ENCODE data around the gene FTSJ3.
A peak's percentile ranks its signal among the peaks of the same experiment; 100 is the strongest.

The FTSJ3 gene

DNA sequence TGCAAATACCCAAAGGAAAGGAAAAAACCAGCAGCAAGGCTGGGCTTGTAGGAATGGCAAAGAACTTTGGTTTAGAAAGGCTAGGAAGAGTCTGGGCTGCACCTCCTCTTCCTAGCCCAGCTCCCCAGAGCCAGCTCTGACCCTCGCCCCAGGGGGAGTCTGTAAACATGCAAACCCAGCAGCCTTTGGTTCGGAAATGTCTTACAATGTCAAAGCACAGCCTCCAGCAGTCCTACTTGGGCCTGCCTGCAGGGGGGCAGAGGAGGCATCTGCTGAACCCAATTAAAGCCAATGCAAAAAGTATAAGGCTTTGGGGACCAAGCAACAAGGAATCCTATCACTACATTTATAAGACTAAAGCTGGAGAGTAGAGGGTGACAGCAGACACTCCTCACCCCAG, 5.0 kb upstream of the FTSJ3 start:
- Histone ChIP-seq H3K9ac (ENCODE audit: low read depth, low read length) (no peak overlapping the region), H3K4me3 (ENCODE audit: low read depth, low read length) (no peak overlapping the region), H3K36me3 (ENCODE audit: control insufficient read depth, insufficient read depth, low read length) (peaks cover 52% of the 10 kb centered on the region)

DNA sequence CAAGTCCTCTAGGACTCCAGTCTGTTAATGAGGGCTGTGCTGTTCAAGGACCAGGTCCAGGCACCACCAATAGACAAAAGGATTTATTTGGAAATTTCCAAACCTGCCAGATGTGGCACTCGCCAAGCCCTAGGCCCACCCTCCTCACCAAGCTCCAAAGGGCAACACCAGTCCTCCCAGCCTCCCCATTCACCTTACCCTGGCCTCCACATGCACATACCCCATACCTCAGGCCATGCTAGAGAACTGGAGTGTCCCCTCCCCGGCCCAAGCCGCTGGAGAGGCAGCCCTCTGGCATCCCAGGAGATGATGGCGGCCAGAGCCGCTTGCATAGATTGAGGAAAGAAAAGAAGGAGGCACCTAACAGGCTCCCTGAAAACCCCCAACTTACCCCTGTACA, 4.6 kb upstream of the FTSJ3 start:
- Histone ChIP-seq H3K27me3 (ENCODE audit: control insufficient read depth, insufficient read depth, low read length) (no peaks in the 10 kb centered on the region), H3K4me1 (ENCODE audit: control insufficient read depth, insufficient read depth, low read length) (peaks cover 3% of the 10 kb centered on the region), H3K9me3 (ENCODE audit: control insufficient read depth, insufficient read depth, low read length) (no peaks in the 10 kb centered on the region), H3K4me3 (ENCODE audit: low read depth, low read length) (no peak overlapping the region), H3K36me3 (ENCODE audit: control insufficient read depth, insufficient read depth, low read length) (peaks cover 52% of the 10 kb centered on the region), H3K9ac (ENCODE audit: low read depth, low read length) (no peak overlapping the region)

More for the DNA sequence above, 5.0 kb upstream of the FTSJ3 start:
- Histone ChIP-seq H3K27me3 (ENCODE audit: control insufficient read depth, insufficient read depth, low read length) (no peaks in the 10 kb centered on the region), H3K4me1 (ENCODE audit: control insufficient read depth, insufficient read depth, low read length) (peaks cover 3% of the 10 kb centered on the region), H3K9me3 (ENCODE audit: control insufficient read depth, insufficient read depth, low read length) (no peaks in the 10 kb centered on the region)

DNA sequence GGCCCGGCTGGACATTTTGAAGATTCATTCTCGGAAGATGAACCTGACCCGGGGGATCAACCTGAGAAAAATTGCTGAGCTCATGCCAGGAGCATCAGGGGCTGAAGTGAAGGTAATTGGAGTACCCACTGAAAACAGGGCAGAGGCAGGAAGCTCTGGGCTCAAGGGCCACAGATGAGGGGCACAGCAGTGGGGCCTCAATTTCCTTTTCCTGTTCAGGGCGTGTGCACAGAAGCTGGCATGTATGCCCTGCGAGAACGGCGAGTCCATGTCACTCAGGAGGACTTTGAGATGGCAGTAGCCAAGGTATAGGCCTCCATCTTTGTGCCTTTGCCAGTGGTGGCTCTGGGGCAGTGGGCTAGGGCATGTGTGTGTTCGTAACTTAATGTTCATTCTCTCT, 4.0 kb upstream of the FTSJ3 start:
- no peaks in the 10 kb centered on the region for H3K9me3 ChIP-seq (ENCODE audit: control insufficient read depth, insufficient read depth, low read length)
- no peak overlapping the region for H3K9ac ChIP-seq (ENCODE audit: low read depth, low read length)
- H3K4me1 ChIP-seq (ENCODE audit: control insufficient read depth, insufficient read depth, low read length): peaks cover 3% of the 10 kb centered on the region
- H3K4me3 ChIP-seq (ENCODE audit: low read depth, low read length): no peak overlapping the region
- no peaks in the 10 kb centered on the region for H3K27me3 ChIP-seq (ENCODE audit: control insufficient read depth, insufficient read depth, low read length)
- H3K36me3 ChIP-seq (ENCODE audit: control insufficient read depth, insufficient read depth, low read length): peaks cover 50% of the 10 kb centered on the region

DNA sequence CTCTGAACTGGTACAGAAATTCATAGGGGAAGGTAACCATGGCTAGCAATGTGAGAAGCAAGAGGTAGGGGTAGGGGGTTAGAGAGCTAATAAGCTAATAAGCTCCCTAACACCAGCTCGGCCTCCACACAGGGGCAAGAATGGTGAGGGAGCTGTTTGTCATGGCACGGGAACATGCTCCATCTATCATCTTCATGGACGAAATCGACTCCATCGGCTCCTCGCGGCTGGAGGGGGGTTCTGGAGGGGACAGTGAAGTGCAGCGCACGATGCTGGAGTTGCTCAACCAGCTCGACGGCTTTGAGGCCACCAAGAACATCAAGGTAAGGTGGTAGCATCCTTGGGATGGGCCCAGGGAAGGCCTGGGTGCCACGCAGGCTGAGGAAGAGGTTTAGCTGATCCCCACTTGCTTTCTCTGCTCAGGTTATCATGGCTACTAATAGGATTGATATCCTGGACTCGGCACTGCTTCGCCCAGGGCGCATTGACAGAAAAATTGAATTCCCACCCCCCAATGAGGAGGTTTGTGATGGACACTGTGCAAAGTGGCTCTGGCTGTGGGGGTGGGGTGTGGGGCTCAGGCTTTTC, 3.5 kb upstream of the FTSJ3 start:
- H3K4me1 ChIP-seq (ENCODE audit: control insufficient read depth, insufficient read depth, low read length): peaks cover 3% of the 10 kb centered on the region

DNA sequence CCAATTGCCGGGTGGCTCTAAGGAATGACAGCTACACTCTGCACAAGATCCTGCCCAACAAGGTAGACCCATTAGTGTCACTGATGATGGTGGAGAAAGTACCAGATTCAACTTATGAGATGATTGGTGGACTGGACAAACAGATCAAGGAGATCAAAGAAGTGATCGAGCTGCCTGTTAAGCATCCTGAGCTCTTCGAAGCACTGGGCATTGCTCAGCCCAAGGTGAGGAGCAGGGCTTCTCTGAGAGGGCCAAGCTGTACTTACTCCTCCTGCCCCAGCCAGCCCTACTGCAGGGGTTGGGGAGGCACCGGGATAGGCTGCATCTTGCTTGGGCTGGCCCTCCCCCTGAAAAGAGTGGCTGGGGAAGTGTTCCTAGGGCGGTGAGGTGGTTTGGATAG, 2.8 kb upstream of the FTSJ3 start:
- H3K4me1 ChIP-seq (ENCODE audit: control insufficient read depth, insufficient read depth, low read length): peaks cover 3% of the 10 kb centered on the region
- H3K27me3 ChIP-seq (ENCODE audit: control insufficient read depth, insufficient read depth, low read length): no peaks in the 10 kb centered on the region
- H3K36me3 ChIP-seq (ENCODE audit: control insufficient read depth, insufficient read depth, low read length): peaks cover 54% of the 10 kb centered on the region
- H3K9me3 ChIP-seq (ENCODE audit: control insufficient read depth, insufficient read depth, low read length): no peaks in the 10 kb centered on the region
- H3K9ac ChIP-seq (ENCODE audit: low read depth, low read length): no peak overlapping the region
- H3K4me3 ChIP-seq (ENCODE audit: low read depth, low read length): no peak overlapping the region

More for the DNA sequence above, 3.5 kb upstream of the FTSJ3 start:
- Histone ChIP-seq H3K9me3 (ENCODE audit: control insufficient read depth, insufficient read depth, low read length) (no peaks in the 10 kb centered on the region), H3K4me3 (ENCODE audit: low read depth, low read length) (no peak overlapping the region), H3K36me3 (ENCODE audit: control insufficient read depth, insufficient read depth, low read length) (peaks cover 50% of the 10 kb centered on the region), H3K27me3 (ENCODE audit: control insufficient read depth, insufficient read depth, low read length) (no peaks in the 10 kb centered on the region), H3K9ac (ENCODE audit: low read depth, low read length) (no peak overlapping the region)

DNA sequence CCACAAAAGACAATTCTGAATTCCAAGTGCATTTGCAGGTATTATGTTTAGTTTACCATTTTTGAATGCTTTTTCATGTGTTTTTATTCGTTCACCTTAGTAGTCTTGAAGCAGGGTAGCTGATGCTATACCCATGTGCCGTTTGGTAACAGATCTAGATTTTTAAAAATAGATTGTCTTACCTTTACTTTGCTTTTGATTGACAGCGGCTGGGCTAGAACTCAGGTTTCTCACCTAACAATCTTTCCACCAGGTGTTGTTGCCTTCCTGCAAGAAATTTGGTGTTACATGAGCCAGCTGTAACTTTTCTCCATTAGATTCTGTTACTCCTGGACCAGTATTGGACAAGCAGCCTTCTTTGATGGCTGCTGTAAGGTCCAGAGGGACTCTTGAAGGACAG, 1.5 kb upstream of the FTSJ3 start:
- peaks cover 3% of the 10 kb centered on the region for H3K4me1 ChIP-seq (ENCODE audit: control insufficient read depth, insufficient read depth, low read length)
- H3K9ac ChIP-seq (ENCODE audit: low read depth, low read length): no peak overlapping the region
- peaks cover 60% of the 10 kb centered on the region for H3K36me3 ChIP-seq (ENCODE audit: control insufficient read depth, insufficient read depth, low read length)
- H3K27me3 ChIP-seq (ENCODE audit: control insufficient read depth, insufficient read depth, low read length): no peaks in the 10 kb centered on the region
- peak overlapping the region; percentile 96 for H3K4me3 ChIP-seq (ENCODE audit: low read depth, low read length)
- no peaks in the 10 kb centered on the region for H3K9me3 ChIP-seq (ENCODE audit: control insufficient read depth, insufficient read depth, low read length)

DNA sequence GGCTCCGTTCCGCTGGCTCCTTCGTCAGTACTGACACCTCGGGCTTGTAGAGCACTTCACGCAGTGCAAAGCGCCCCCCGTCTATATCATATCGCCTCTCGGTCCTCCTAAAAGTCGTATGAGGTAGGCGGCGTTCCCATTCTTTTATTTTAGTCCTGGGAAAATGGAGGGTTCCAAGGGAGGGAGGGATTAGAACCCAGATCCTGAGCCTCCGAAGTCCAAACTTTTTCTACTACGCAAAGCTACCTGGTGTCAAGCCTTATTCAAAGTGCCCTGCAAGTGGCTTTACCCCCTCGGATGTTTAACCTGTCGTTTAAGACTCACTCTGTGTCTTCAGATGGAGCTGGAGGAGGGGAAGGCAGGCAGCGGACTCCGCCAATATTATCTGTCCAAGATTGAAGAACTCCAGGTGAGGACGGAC, 348 bp upstream of the FTSJ3 start:
- H3K4me3 ChIP-seq (ENCODE audit: low read depth, low read length): peak overlapping the region; percentile 96
- H3K4me1 ChIP-seq (ENCODE audit: control insufficient read depth, insufficient read depth, low read length): peaks cover 3% of the 10 kb centered on the region
- H3K27me3 ChIP-seq (ENCODE audit: control insufficient read depth, insufficient read depth, low read length): no peaks in the 10 kb centered on the region
- H3K9me3 ChIP-seq (ENCODE audit: control insufficient read depth, insufficient read depth, low read length): no peaks in the 10 kb centered on the region
- H3K9ac ChIP-seq (ENCODE audit: low read depth, low read length): peak overlapping the region; percentile 94
- H3K36me3 ChIP-seq (ENCODE audit: control insufficient read depth, insufficient read depth, low read length): peaks cover 55% of the 10 kb centered on the region

DNA sequence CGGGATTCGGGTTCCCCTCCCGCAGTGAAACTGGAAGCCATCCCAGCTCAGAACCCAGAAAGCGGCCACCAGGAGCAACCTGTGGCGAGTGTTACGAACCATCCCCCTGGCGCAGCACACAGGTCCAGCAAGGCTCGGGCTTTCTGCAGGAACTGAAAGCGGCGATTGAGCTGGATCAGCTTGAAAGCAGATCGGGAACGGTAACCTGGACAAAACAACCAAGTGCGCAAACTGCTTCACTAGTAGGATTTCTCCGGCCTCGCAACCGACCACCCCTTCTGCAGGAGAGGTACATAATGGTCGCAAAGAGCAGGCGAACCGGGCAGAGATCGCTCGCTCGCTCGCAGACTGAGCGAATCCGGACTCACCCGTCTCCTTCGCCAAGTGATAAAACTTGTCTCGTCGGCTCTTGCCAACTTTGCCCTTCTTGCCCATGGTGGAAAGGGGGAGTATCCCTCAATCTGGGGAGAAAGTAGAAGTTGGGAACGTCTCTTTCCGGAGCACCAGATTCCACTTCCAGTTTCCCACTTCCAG, 928 bp downstream of the FTSJ3 start:
- Histone ChIP-seq H3K27me3 (ENCODE audit: control insufficient read depth, insufficient read depth, low read length) (no peaks in the 10 kb centered on the region), H3K9ac (ENCODE audit: low read depth, low read length) (peak overlapping the region; percentile 94), H3K9me3 (ENCODE audit: control insufficient read depth, insufficient read depth, low read length) (no peaks in the 10 kb centered on the region), H3K36me3 (ENCODE audit: control insufficient read depth, insufficient read depth, low read length) (peaks cover 53% of the 10 kb centered on the region), H3K4me1 (ENCODE audit: control insufficient read depth, insufficient read depth, low read length) (peaks cover 3% of the 10 kb centered on the region), H3K4me3 (ENCODE audit: low read depth, low read length) (peak overlapping the region; percentile 96)

DNA sequence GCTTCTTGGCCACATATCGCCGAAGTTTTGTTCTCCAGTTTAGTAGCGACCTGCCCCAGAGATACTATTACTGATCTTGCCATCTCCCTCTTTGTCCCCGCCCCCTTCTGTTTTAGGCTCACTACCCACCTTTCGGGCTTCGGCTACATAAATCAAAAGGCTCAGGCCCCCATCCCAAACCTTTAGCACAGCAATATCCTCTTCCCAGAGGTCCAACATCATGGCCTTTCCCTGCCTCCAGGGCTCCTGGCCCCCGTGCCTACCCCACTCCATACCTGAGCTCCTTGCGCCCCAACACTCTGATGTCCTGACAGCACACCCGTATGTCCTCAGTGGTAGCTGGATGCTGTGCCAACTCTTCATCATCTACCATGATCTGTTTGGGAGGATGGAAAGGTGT, 3.1 kb downstream of the FTSJ3 start:
- peaks cover 3% of the 10 kb centered on the region for H3K4me1 ChIP-seq (ENCODE audit: control insufficient read depth, insufficient read depth, low read length)
- H3K27me3 ChIP-seq (ENCODE audit: control insufficient read depth, insufficient read depth, low read length): no peaks in the 10 kb centered on the region
- H3K9me3 ChIP-seq (ENCODE audit: control insufficient read depth, insufficient read depth, low read length): no peaks in the 10 kb centered on the region
- peaks cover 46% of the 10 kb centered on the region for H3K36me3 ChIP-seq (ENCODE audit: control insufficient read depth, insufficient read depth, low read length)
- H3K4me3 ChIP-seq (ENCODE audit: low read depth, low read length): no peak overlapping the region
- no peak overlapping the region for H3K9ac ChIP-seq (ENCODE audit: low read depth, low read length)

DNA sequence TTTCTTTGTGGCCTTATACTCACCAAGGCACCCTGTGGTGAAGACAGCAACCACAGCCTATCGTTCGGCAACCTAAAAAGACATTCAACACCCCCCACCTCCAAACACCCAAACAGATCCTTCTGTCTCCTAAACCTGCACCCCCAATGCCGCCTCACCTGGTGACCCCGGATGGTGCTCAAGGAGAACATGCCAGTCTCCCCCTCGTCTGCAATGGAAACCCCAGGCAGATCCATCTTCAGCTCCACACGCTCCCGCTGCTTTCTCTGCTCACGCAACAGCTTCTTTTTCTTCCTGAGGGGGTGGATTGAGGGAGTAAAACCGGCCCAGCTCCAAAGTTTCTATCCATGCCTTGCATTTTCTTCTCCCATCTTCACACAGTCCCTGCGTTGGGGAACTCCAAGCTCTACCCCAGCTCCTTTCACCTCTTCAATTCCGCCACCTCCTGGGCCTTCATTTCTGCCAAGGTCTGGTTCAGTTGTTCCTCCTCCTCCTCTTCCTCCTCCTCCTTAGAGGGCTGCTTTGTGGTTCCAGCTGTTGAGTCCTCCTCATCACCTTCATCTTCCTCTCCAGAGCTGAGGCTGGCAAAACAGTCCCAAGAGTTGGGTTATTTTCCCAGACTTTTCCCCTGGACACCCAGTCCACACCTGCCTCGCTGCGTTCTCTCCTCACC, 3.7 kb downstream of the FTSJ3 start:
- no peaks in the 10 kb centered on the region for H3K9me3 ChIP-seq (ENCODE audit: control insufficient read depth, insufficient read depth, low read length)
- H3K4me3 ChIP-seq (ENCODE audit: low read depth, low read length): no peak overlapping the region
- no peaks in the 10 kb centered on the region for H3K27me3 ChIP-seq (ENCODE audit: control insufficient read depth, insufficient read depth, low read length)
- H3K9ac ChIP-seq (ENCODE audit: low read depth, low read length): no peak overlapping the region
- peaks cover 3% of the 10 kb centered on the region for H3K4me1 ChIP-seq (ENCODE audit: control insufficient read depth, insufficient read depth, low read length)
- peaks cover 49% of the 10 kb centered on the region for H3K36me3 ChIP-seq (ENCODE audit: control insufficient read depth, insufficient read depth, low read length)

DNA sequence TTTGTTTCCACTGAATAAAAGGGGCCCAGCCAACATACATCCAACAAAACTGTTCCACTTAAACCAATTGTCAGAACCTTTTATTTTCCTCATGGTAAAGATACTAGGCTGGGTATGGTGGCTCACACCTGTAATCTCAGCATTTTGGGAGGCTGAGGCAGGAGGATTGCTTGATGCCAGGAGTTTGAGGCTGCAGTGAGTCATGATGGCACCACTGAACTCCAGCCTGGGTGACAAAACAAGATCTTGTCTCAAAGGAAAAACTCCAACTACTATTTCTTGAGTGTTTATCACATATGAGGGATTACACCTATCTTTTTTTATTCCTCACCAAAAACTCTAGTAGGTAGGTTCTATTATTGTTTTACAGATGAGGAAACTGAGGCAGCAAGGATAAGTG, 4.9 kb downstream of the FTSJ3 start:
- no peaks in the 10 kb centered on the region for H3K4me1 ChIP-seq (ENCODE audit: control insufficient read depth, insufficient read depth, low read length)
- no peak overlapping the region for H3K4me3 ChIP-seq (ENCODE audit: low read depth, low read length)
- no peak overlapping the region for H3K9ac ChIP-seq (ENCODE audit: low read depth, low read length)

DNA sequence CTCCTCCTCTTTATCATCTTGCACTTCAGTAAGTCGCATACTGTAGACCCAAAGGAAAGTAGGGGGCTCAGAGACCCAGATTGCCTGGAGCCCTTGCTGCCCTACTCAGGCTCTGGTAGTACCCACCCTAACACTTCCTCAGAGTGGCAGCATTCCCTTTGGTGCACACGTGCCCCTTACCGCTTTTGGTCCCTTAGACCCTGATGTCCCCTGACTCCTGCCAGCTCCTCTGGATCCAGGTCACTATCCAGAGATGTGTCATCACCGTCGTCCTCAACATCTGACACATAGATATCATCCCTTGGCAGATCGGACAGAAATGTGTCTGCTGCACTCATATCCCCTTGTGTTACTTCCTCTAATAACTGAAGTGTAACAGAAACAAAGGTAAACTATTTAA, 5.7 kb downstream of the FTSJ3 start:
- H3K4me1 ChIP-seq (ENCODE audit: control insufficient read depth, insufficient read depth, low read length): no peaks in the 10 kb centered on the region
- H3K9me3 ChIP-seq (ENCODE audit: control insufficient read depth, insufficient read depth, low read length): no peaks in the 10 kb centered on the region
- H3K27me3 ChIP-seq (ENCODE audit: control insufficient read depth, insufficient read depth, low read length): no peaks in the 10 kb centered on the region
- H3K36me3 ChIP-seq (ENCODE audit: control insufficient read depth, insufficient read depth, low read length): peaks cover 64% of the 10 kb centered on the region
- no peak overlapping the region for H3K4me3 ChIP-seq (ENCODE audit: low read depth, low read length)
- no peak overlapping the region for H3K9ac ChIP-seq (ENCODE audit: low read depth, low read length)

More for the DNA sequence above, 4.9 kb downstream of the FTSJ3 start:
- peaks cover 61% of the 10 kb centered on the region for H3K36me3 ChIP-seq (ENCODE audit: control insufficient read depth, insufficient read depth, low read length)
- no peaks in the 10 kb centered on the region for H3K27me3 ChIP-seq (ENCODE audit: control insufficient read depth, insufficient read depth, low read length)
- H3K9me3 ChIP-seq (ENCODE audit: control insufficient read depth, insufficient read depth, low read length): no peaks in the 10 kb centered on the region
